ENCODE results near the gene CATSPERD. TPM values are rescaled to one million over a fixed set of nuclear protein-coding genes. Genes with fewer than 3 reads are reported as not detected.
"Not testable (repeated sequence)": the region's sequence is repeated elsewhere in the genome, so short reads cannot be mapped to it uniquely, and the experiment has no call there.

CATSPERD gene
- total RNA-seq, 2 experiments from 2014 or later, result not detected

GRCh38 chr19:5719274-5719960 lies 1.0 kb upstream of the CATSPERD start:
- Mint-ChIP-seq H3K9me3 (ENCODE audit: insufficient read depth) (no peaks in the 10 kb centered on the region), H3K27me3 (ENCODE audit: low read depth) (no peaks in the 10 kb centered on the region), H3K27ac (peak overlapping the region; percentile 96), H3K4me3 (peak overlapping the region; percentile 95), H3K36me3 (ENCODE audit: low read depth) (peaks cover 29% of the 10 kb centered on the region), H3K4me1 (ENCODE audit: low read depth) (peaks cover 29% of the 10 kb centered on the region)
- peak; percentile 54 for DNase-seq
- CTCF ChIA-PET, result interaction anchor here (1.1 to 8.7 kb wide), 4 partner anchors 31 to 109 kb away, joined by 4 to 113 read pairs (median 6); partner anchors contain the start of gene RPL36
- POLR2A ChIA-PET, result interaction anchor here (0.9 to 4.4 kb wide), 13 partner anchors 11 to 233 kb away, joined by 3 to 21 read pairs (median 5); partner anchors contain the start of genes DUS3L, NDUFA11, RPL36 and SAFB2
- ATAC-seq, result peak; percentile 3

- DNase-seq, result no peak
- ATAC-seq, result no peak
- H3K27ac Mint-ChIP-seq, result no peak overlapping the region
- no peaks in the 10 kb centered on the region for H3K9me3 Mint-ChIP-seq (ENCODE audit: insufficient read depth)
- H3K4me1 Mint-ChIP-seq (ENCODE audit: low read depth), result no peaks in the 10 kb centered on the region
- CTCF ChIA-PET, result interaction anchor here (0.7 kb wide), 1 partner anchor 13 kb away, joined by 3 read pairs; no protein-coding TSS in a partner anchor
- no peaks in the 10 kb centered on the region for H3K36me3 Mint-ChIP-seq (ENCODE audit: low read depth)
- peaks cover 2% of the 10 kb centered on the region for H3K27me3 Mint-ChIP-seq (ENCODE audit: low read depth)
- no peak overlapping the region for H3K4me3 Mint-ChIP-seq
- POLR2A ChIA-PET, result no interaction called here
These were observed 7.1 kb downstream of the CATSPERD start for GRCh38 chr19:5727453-5728050.

GRCh38 chr19:5733172-5733571 lies 12.7 kb downstream of the CATSPERD start:
- ATAC-seq; POLR2A ChIA-PET; H3K27ac Mint-ChIP-seq; H3K4me3 Mint-ChIP-seq; H3K9me3 Mint-ChIP-seq (ENCODE audit: insufficient read depth); H3K36me3 Mint-ChIP-seq (ENCODE audit: low read depth); H3K4me1 Mint-ChIP-seq (ENCODE audit: low read depth); CTCF ChIA-PET; H3K27me3 Mint-ChIP-seq (ENCODE audit: low read depth); DNase-seq: not testable (repeated sequence)

- ChIA-PET POLR2A (no interaction called here), CTCF (no interaction called here)
- no peak overlapping the region for H3K4me3 Mint-ChIP-seq
- H3K27me3 Mint-ChIP-seq (ENCODE audit: low read depth), result peaks cover 4% of the 10 kb centered on the region
- ATAC-seq, result no peak
- no peak overlapping the region for H3K27ac Mint-ChIP-seq
- H3K4me1 Mint-ChIP-seq (ENCODE audit: low read depth), result no peaks in the 10 kb centered on the region
- H3K9me3 Mint-ChIP-seq (ENCODE audit: insufficient read depth), result no peaks in the 10 kb centered on the region
- DNase-seq, result no peak
- no peaks in the 10 kb centered on the region for H3K36me3 Mint-ChIP-seq (ENCODE audit: low read depth)
These were observed 18.0 kb downstream of the CATSPERD start for GRCh38 chr19:5738423-5738822.

GRCh38 chr19:5742051-5742450 lies 21.6 kb downstream of the CATSPERD start:
- Mint-ChIP-seq H3K27ac (no peak overlapping the region), H3K4me1 (ENCODE audit: low read depth) (no peaks in the 10 kb centered on the region), H3K9me3 (ENCODE audit: insufficient read depth) (no peaks in the 10 kb centered on the region), H3K27me3 (ENCODE audit: low read depth) (peaks cover 2% of the 10 kb centered on the region), H3K4me3 (no peak overlapping the region), H3K36me3 (ENCODE audit: low read depth) (no peaks in the 10 kb centered on the region)
- POLR2A ChIA-PET, result no interaction called here
- ATAC-seq (no peak), DNase-seq (no peak)
- CTCF ChIA-PET, result no interaction called here

- ATAC-seq, result no peak
- ChIA-PET CTCF (no interaction called here), POLR2A (no interaction called here)
- no peak overlapping the region for H3K4me3 Mint-ChIP-seq
- no peaks in the 10 kb centered on the region for H3K36me3 Mint-ChIP-seq (ENCODE audit: low read depth)
- H3K9me3 Mint-ChIP-seq (ENCODE audit: insufficient read depth), result no peaks in the 10 kb centered on the region
- peaks cover 4% of the 10 kb centered on the region for H3K27me3 Mint-ChIP-seq (ENCODE audit: low read depth)
- H3K4me1 Mint-ChIP-seq (ENCODE audit: low read depth), result no peaks in the 10 kb centered on the region
- H3K27ac Mint-ChIP-seq, result no peak overlapping the region
- DNase-seq, result no peak
These were observed 23.2 kb downstream of the CATSPERD start for GRCh38 chr19:5743630-5744029.

GRCh38 chr19:5744999-5745398 lies 24.6 kb downstream of the CATSPERD start:
- H3K27me3 Mint-ChIP-seq (ENCODE audit: low read depth); H3K36me3 Mint-ChIP-seq (ENCODE audit: low read depth); POLR2A ChIA-PET; H3K4me3 Mint-ChIP-seq; CTCF ChIA-PET; DNase-seq; ATAC-seq; H3K27ac Mint-ChIP-seq; H3K4me1 Mint-ChIP-seq (ENCODE audit: low read depth); H3K9me3 Mint-ChIP-seq (ENCODE audit: insufficient read depth): not testable (repeated sequence)

GRCh38 chr19:5748920-5749319 lies 28.5 kb downstream of the CATSPERD start:
- H3K27me3 Mint-ChIP-seq (ENCODE audit: low read depth); POLR2A ChIA-PET; H3K27ac Mint-ChIP-seq; H3K36me3 Mint-ChIP-seq (ENCODE audit: low read depth); ATAC-seq; DNase-seq; H3K4me1 Mint-ChIP-seq (ENCODE audit: low read depth); H3K9me3 Mint-ChIP-seq (ENCODE audit: insufficient read depth); CTCF ChIA-PET; H3K4me3 Mint-ChIP-seq: not testable (repeated sequence)

- Mint-ChIP-seq H3K4me1 (ENCODE audit: low read depth) (no peaks in the 10 kb centered on the region), H3K27me3 (ENCODE audit: low read depth) (peaks cover 2% of the 10 kb centered on the region), H3K27ac (no peak overlapping the region), H3K36me3 (ENCODE audit: low read depth) (no peaks in the 10 kb centered on the region), H3K9me3 (ENCODE audit: insufficient read depth) (no peaks in the 10 kb centered on the region), H3K4me3 (no peak overlapping the region)
- POLR2A ChIA-PET, result no interaction called here
- DNase-seq (no peak), ATAC-seq (no peak)
- CTCF ChIA-PET, result no interaction called here
These were observed 29.1 kb downstream of the CATSPERD start for GRCh38 chr19:5749505-5749904.

GRCh38 chr19:5751709-5752108 lies 31.3 kb downstream of the CATSPERD start:
- H3K36me3 Mint-ChIP-seq (ENCODE audit: low read depth), result no peaks in the 10 kb centered on the region

GRCh38 chr19:5753743-5754142 lies 33.3 kb downstream of the CATSPERD start:
- DNase-seq (no peak), ATAC-seq (no peak)
- Mint-ChIP-seq H3K27me3 (ENCODE audit: low read depth) (no peaks in the 10 kb centered on the region), H3K4me3 (no peak overlapping the region), H3K9me3 (ENCODE audit: insufficient read depth) (no peaks in the 10 kb centered on the region), H3K36me3 (ENCODE audit: low read depth) (no peaks in the 10 kb centered on the region), H3K27ac (no peak overlapping the region), H3K4me1 (ENCODE audit: low read depth) (no peaks in the 10 kb centered on the region)
- ChIA-PET CTCF (no interaction called here), POLR2A (no interaction called here)

More at GRCh38 chr19:5751709-5752108, 31.3 kb downstream of the CATSPERD start:
- ATAC-seq (no peak), DNase-seq (no peak)
- CTCF ChIA-PET, result no interaction called here
- H3K9me3 Mint-ChIP-seq (ENCODE audit: insufficient read depth), result no peaks in the 10 kb centered on the region
- no peak overlapping the region for H3K4me3 Mint-ChIP-seq
- H3K4me1 Mint-ChIP-seq (ENCODE audit: low read depth), result no peaks in the 10 kb centered on the region
- H3K27me3 Mint-ChIP-seq (ENCODE audit: low read depth), result peaks cover 2% of the 10 kb centered on the region
- H3K27ac Mint-ChIP-seq, result no peak overlapping the region
- POLR2A ChIA-PET, result no interaction called here

- no peak for ATAC-seq
- ChIA-PET CTCF (no interaction called here), POLR2A (no interaction called here)
- no peak for DNase-seq
- H3K36me3 Mint-ChIP-seq (ENCODE audit: low read depth), result no peaks in the 10 kb centered on the region
- no peak overlapping the region for H3K4me3 Mint-ChIP-seq
- H3K4me1 Mint-ChIP-seq (ENCODE audit: low read depth), result no peaks in the 10 kb centered on the region
- no peak overlapping the region for H3K27ac Mint-ChIP-seq
- H3K9me3 Mint-ChIP-seq (ENCODE audit: insufficient read depth), result no peaks in the 10 kb centered on the region
- peaks cover 3% of the 10 kb centered on the region for H3K27me3 Mint-ChIP-seq (ENCODE audit: low read depth)
These were observed 42.3 kb downstream of the CATSPERD start for GRCh38 chr19:5762608-5763217.
